WTC11 (cell line): ENCODE measurements around the gene PCNX3. TPM values are rescaled to one million over a fixed set of nuclear protein-coding genes. Genes with fewer than 3 reads are reported as not detected.

Experiments used
- ATAC-seq: fragments of 200-7000 bp; cut with Tn5 transposase; 2 replicates; pipeline ENCODE4 v1.10.0; 2021; ENCODE audit warnings: mild to moderate bottlenecking, moderate library complexity
- CTCF ChIA-PET: fragments of 300-600 bp; sonication (Branson Sonifier 250); formaldehyde crosslinking; loops from one replicate; lab custom pipeline; 2021; ENCODE audit warnings: antibody characterized with exemption; lab: Charles Lee
- POLR2A ChIA-PET: fragments of 350-600 bp; sonication (Branson Sonifier 250); formaldehyde crosslinking; loops from one replicate; lab custom pipeline; 2021; ENCODE audit warnings: antibody characterized with exemption; lab: Charles Lee
- DNase-seq: peaks from one replicate; pipeline ENCODE4 v3.0.0; 2021; ENCODE audit warnings: low spot score
- H3K27ac Mint-ChIP-seq: 2 replicates; pipeline ENCODE4 v1.8.0; 2021; ENCODE audit warnings: mixed read lengths
- H3K27me3 Mint-ChIP-seq: 2 replicates; pipeline ENCODE4 v1.8.0; 2021; ENCODE audit warnings: low read depth, mild to moderate bottlenecking, moderate library complexity, mixed read lengths
- H3K36me3 Mint-ChIP-seq: 2 replicates; pipeline ENCODE4 v1.8.0; 2021; ENCODE audit warnings: mixed read lengths
- H3K4me1 Mint-ChIP-seq: 2 replicates; pipeline ENCODE4 v1.8.0; 2022; ENCODE audit warnings: mixed read lengths
- H3K4me3 Mint-ChIP-seq: 2 replicates; pipeline ENCODE4 v1.8.0; 2021; ENCODE audit warnings: mild to moderate bottlenecking, moderate library complexity, mixed read lengths
- H3K9me3 Mint-ChIP-seq: 2 replicates; pipeline ENCODE4 v1.8.0; 2021; ENCODE audit warnings: mixed read lengths
- ARID4B ChIP-seq: sonication (generic); formaldehyde crosslinking; IDR thresholded peaks from 2 replicates; pipeline ENCODE4 v1.8.0; 2023; ENCODE audit warnings: missing genetic modification reagents, mild to moderate bottlenecking, borderline replicate concordance
- ESRRA ChIP-seq: sonication (generic); formaldehyde crosslinking; IDR thresholded peaks from 2 replicates; pipeline ENCODE4 v1.8.1; 2022; ENCODE audit warnings: mild to moderate bottlenecking, missing genetic modification reagents, borderline replicate concordance
- FOXP1 ChIP-seq: sonication (generic); formaldehyde crosslinking; IDR thresholded peaks from 2 replicates; pipeline ENCODE4 v1.8.0; 2022; ENCODE audit warnings: missing genetic modification reagents, mild to moderate bottlenecking, moderate library complexity, borderline replicate concordance
- HMGA2 ChIP-seq: fragments of 250-450 bp; sonication (Bioruptor Pico); IDR thresholded peaks from 2 replicates; pipeline ENCODE4 v1.4.0; 2021; ENCODE audit warnings: mild to moderate bottlenecking, moderate library complexity
- HMGXB4 ChIP-seq: sonication (generic); formaldehyde crosslinking; IDR thresholded peaks from 2 replicates; pipeline ENCODE4 v1.8.1; 2023; ENCODE audit warnings: mild to moderate bottlenecking, moderate library complexity, missing genetic modification reagents
- IRF1 ChIP-seq: sonication (generic); formaldehyde crosslinking; IDR thresholded peaks from 2 replicates; pipeline ENCODE4 v1.8.0; 2023; ENCODE audit warnings: missing genetic modification reagents
- JUN ChIP-seq: sonication (generic); formaldehyde crosslinking; IDR thresholded peaks from 2 replicates; pipeline ENCODE4 v1.8.0; 2023; ENCODE audit warnings: mild to moderate bottlenecking, missing genetic modification reagents
- MXD4 ChIP-seq: fragments of 250-450 bp; sonication (Bioruptor Pico); IDR thresholded peaks from 2 replicates; pipeline ENCODE4 v1.8.0; 2021; ENCODE audit warnings: mild to moderate bottlenecking, moderate library complexity, borderline replicate concordance
- OVOL2 ChIP-seq: fragments of 250-450 bp; sonication (Bioruptor Pico); IDR thresholded peaks from 2 replicates; pipeline ENCODE4 v1.9.0; 2021; ENCODE audit warnings: mild to moderate bottlenecking, borderline replicate concordance
- PRDM15 ChIP-seq: sonication (generic); formaldehyde crosslinking; IDR thresholded peaks from 2 replicates; pipeline ENCODE4 v1.8.0; 2022; ENCODE audit warnings: missing genetic modification reagents
- RELA ChIP-seq: sonication (generic); formaldehyde crosslinking; IDR thresholded peaks from 2 replicates; pipeline ENCODE4 v1.8.1; 2022; ENCODE audit warnings: missing genetic modification reagents, mild to moderate bottlenecking, borderline replicate concordance
- STAT6 ChIP-seq: sonication (generic); formaldehyde crosslinking; conservative IDR thresholded peaks from 2 replicates; pipeline ENCODE4 v1.8.1; 2023; ENCODE audit warnings: mild to moderate bottlenecking, low read depth, missing genetic modification reagents, moderate library complexity
- TEAD4 ChIP-seq: sonication (generic); formaldehyde crosslinking; IDR thresholded peaks from 2 replicates; pipeline ENCODE4 v1.8.0; 2022; ENCODE audit warnings: mild to moderate bottlenecking, missing genetic modification reagents
- USF1 ChIP-seq: sonication (generic); formaldehyde crosslinking; IDR thresholded peaks from 2 replicates; pipeline ENCODE4 v1.8.0; 2022; ENCODE audit warnings: mild to moderate bottlenecking, missing genetic modification reagents
- ZNF232 ChIP-seq: sonication (generic); formaldehyde crosslinking; IDR thresholded peaks from 2 replicates; pipeline ENCODE4 v1.8.0; 2022; ENCODE audit warnings: mild to moderate bottlenecking, missing genetic modification reagents
- ZNF317 ChIP-seq: sonication (generic); formaldehyde crosslinking; IDR thresholded peaks from 2 replicates; pipeline ENCODE4 v1.8.1; 2023; ENCODE audit warnings: low read depth, mild to moderate bottlenecking, moderate library complexity, missing genetic modification reagents, borderline replicate concordance
- total RNA-seq: library from RNA; stranded (reverse); gene quantifications from 3 replicates; pipeline ENCODE4 v1.2.3, GENCODE V29; 2021

PCNX3 gene
- total RNA-seq, 1 experiment from 2014 or later, result 51.6 TPM

GRCh38 chr11:65634440-65634839 lies 18.9 kb downstream of the PCNX3 start:
- ChIA-PET CTCF (no interaction called here), POLR2A (no interaction called here)
- ATAC-seq (no peak), DNase-seq (no peak)
- peaks cover 14% of the 10 kb centered on the region for H3K36me3 Mint-ChIP-seq
- no peak overlapping the region for H3K4me3 Mint-ChIP-seq
- no peaks in the 10 kb centered on the region for H3K27me3 Mint-ChIP-seq
- H3K4me1 Mint-ChIP-seq, result peaks cover 16% of the 10 kb centered on the region
- H3K9me3 Mint-ChIP-seq, result no peaks in the 10 kb centered on the region
- TF ChIP-seq TEAD4 (CRISPR knock-in tag), result no peak
- H3K27ac Mint-ChIP-seq, result no peak overlapping the region

GRCh38 chr11:65634905-65635731 lies 19.5 kb downstream of the PCNX3 start:
- Mint-ChIP-seq H3K4me3 (no peak overlapping the region), H3K27ac (no peak overlapping the region), H3K36me3 (peaks cover 14% of the 10 kb centered on the region), H3K4me1 (peaks cover 16% of the 10 kb centered on the region), H3K27me3 (no peaks in the 10 kb centered on the region), H3K9me3 (no peaks in the 10 kb centered on the region)
- TF ChIP-seq IRF1 (CRISPR knock-in tag), result no peak
- TF ChIP-seq PRDM15 (CRISPR knock-in tag), result no peak
- no peak for TF ChIP-seq HMGXB4
- TF ChIP-seq JUN, result no peak
- no peak for TF ChIP-seq MXD4 (CRISPR knock-in tag)
- TF ChIP-seq OVOL2 (CRISPR knock-in tag), result no peak
- no peak for TF ChIP-seq ESRRA (CRISPR knock-in tag)
- TF ChIP-seq FOXP1, result no peak
- TF ChIP-seq ZNF232 (CRISPR knock-in tag), result no peak
- TF ChIP-seq ARID4B (CRISPR knock-in tag), result no peak
- TF ChIP-seq HMGA2 (CRISPR knock-in tag), result no peak
- no peak for TF ChIP-seq RELA
- TF ChIP-seq USF1 (CRISPR knock-in tag), result no peak
- TF ChIP-seq STAT6 (CRISPR knock-in tag), result no peak
- no peak for TF ChIP-seq ZNF317
- no peak for TF ChIP-seq TEAD4 (CRISPR knock-in tag)
- CTCF ChIA-PET, result no interaction called here
- DNase-seq, result no peak
- no peak for ATAC-seq
- POLR2A ChIA-PET, result no interaction called here
